ENCODE measurements around the gene TRNAU1AP. TPM values are rescaled to one million over a fixed set of nuclear protein-coding genes. Genes with fewer than 3 reads are reported as not detected.

Gene TRNAU1AP
- total RNA-seq, 1 donor from 2014 or later = 35.1 TPM

DNA sequence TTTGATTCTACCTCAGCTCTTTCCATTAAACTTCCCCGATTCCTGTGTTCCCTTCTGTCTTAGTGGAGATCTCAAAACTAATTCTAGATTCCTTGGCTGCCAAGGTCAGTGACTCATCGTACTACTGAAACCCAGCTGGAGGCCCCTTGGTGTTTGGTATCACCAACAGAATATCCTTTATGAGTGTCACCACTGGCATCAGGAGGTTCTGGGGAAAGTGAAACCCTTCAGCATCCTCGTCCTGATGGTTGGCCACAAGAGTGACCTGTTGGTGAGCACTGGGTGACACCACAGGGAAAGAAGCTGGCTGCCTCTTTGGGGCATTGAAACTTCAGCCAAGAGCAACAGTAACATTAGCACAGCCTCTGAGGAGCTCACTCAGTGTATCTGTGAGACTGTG, 48.8 kb downstream of the TRNAU1AP start:
- DNase-seq (ENCODE audit: low spot score in 2 of 2) (no peak), FAIRE-seq (no peak)

DNA sequence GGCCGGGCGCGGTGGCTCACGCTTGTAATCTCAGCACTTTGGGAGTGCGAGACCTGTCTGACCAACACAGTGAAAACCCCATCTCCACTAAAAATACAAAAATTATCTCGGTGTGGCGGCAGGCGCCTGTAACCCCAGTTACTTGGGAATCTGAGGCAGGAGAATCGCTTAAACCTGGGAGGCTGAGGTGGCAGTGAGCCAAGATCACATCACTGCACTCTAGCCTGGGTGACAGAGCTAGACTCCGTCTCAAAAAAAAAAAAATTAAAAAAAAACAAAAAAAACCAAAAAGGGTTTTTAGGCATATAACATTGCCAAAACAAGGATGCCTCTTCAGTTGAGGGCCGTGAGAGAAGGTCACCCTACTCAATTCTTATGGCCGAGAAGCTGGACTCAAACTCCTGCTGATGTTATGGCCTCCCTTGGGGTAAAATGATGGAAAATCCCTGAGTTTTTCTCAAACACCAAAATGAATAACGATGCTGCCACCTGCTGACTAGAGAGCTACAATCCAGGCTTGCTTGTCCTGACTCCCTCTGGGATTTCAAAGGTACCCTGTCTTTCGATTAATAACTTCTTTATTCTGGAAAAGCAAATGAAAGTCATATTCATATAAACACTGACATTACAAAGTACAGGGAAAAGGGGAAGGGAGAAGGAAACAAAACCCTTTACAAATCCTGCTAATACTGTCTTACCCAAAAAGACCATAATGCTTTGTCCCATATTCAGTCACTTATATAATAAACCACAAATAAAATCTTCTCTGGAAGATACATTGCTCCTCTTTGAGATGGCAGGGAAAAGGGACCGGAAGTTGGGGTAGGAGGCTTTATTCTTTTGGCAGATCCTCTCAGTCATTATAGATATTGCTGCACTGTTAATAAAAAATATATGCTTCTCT, 49.9 kb downstream of the TRNAU1AP start:
- peak; percentile 58 to 76 for DNase-seq (ENCODE audit: low spot score in 2 of 2)
- peak; percentile 75 for FAIRE-seq

DNA sequence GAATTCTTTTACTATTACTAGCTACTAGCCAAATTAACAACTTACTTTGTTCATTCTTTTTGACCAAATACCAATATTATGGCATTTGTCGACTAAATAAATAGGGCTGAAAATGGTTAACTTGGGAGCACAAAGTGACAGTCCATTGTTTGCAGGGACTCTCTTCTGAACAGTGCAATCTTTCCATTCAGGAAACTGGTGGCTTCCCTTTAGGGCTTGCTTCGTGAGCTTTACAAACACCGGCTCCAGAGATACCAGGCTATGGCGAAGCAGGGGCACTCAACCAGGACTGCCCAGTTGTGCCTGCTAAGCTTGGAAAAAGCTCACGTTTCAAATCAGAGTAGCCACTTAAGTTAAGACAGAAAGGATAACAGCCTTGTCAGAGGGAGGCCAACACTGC, 51.5 kb downstream of the TRNAU1AP start:
- DNase-seq (ENCODE audit: low spot score in 2 of 2) = no peak
- FAIRE-seq = no peak

DNA sequence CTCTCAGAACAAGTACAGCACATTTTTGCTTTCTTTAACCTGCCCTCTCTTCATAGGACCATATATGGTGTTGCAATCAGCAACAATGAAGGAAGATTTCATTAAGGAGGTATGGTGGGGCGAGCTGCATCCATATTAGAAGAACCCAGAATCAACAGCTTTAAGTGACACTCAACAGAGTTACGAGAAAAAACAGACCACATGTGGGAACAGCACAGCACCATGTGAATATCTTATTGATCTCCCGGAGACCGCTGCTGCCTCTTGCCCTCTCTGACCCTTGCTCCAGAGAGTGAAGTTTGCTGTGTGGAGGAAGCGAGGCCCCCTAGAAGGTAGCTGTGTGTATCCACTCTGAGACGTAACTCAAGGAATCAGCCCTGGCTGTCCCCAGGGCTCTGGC, 52.1 kb downstream of the TRNAU1AP start:
- no peak for FAIRE-seq
- DNase-seq (ENCODE audit: low spot score in 2 of 2) = no peak

GRCh38 chr1:28606771-28607170, 53.9 kb downstream of the TRNAU1AP start:
- DNase-seq (ENCODE audit: low spot score in 2 of 2) (no peak), FAIRE-seq (no peak)

GRCh38 chr1:28613175-28613574, 60.3 kb downstream of the TRNAU1AP start:
- DNase-seq (ENCODE audit: low spot score in 2 of 2) = no peak
- no peak for FAIRE-seq

Small RNA genes within 50 kb of the gene (small RNA-seq; reads per million reads assigned to genes)
- gene SNORA16A = not detected
- gene SNORA44 = not detected
- not detected for gene SNORA61
- gene SNORA73A = not detected
- gene SNORA73B = 8.0 reads per million, percentile 95 among the genes with 10 or more reads in this experiment
- gene SNORD99 = 6,970 reads per million, percentile 100 among the genes with 10 or more reads in this experiment

Other genes with a start within 250 kb of the TRNAU1AP start
- 15.1 TPM for gene MED18, start 224.0 kb upstream of the TRNAU1AP start, total RNA-seq
- 10.6 TPM for gene PHACTR4, start 183.3 kb upstream of the TRNAU1AP start, total RNA-seq
- gene RCC1, start 47.0 kb upstream of the TRNAU1AP start, total RNA-seq = 15.1 TPM
- gene RAB42, start 39.2 kb downstream of the TRNAU1AP start, total RNA-seq = 1.2 TPM
- 20.4 TPM for gene TAF12, start 90.0 kb downstream of the TRNAU1AP start, total RNA-seq
- gene RNU11, start 95.5 kb downstream of the TRNAU1AP start, total RNA-seq = not detected
- gene GMEB1, start 115.7 kb downstream of the TRNAU1AP start, total RNA-seq = 12.6 TPM
- gene YTHDF2, start 183.9 kb downstream of the TRNAU1AP start, total RNA-seq = 89.7 TPM

Measured in frontal cortex (tissue), 4 donors.